IMR-90 (cell line): Measurements from ENCODE around the gene FOXC1. TPM values are rescaled to one million over a fixed set of nuclear protein-coding genes. Genes with fewer than 3 reads are reported as not detected.
A peak's percentile ranks its signal among the peaks of the same experiment; 100 is the strongest.

Experiments used
- ATAC-seq: fragments of 200-7000 bp; cut with Tn5 transposase; 2 replicates; pipeline ENCODE4 v1.9.1; 2020; ENCODE audit warnings: low read depth, mild to moderate bottlenecking, moderate library complexity
- Bru-seq: library from RNA; stranded (reverse); fragments of 400-500 nt; gene quantifications from one replicate; lab custom pipeline; 2021; lab: Mats Ljungman, UMichigan
- BruChase-seq, 2 experiments: library from RNA; stranded (reverse); fragments of 400-500 nt; gene quantifications; one replicate each; lab custom pipeline; 2021; lab: Mats Ljungman, UMichigan
- BruUV-seq: library from RNA; stranded (reverse); fragments of 400-500 nt; replicated peaks from 2 replicates; lab custom pipeline; 2021; lab: Mats Ljungman, UMichigan
- CTCF ChIA-PET: fragments of 300-600 bp; formaldehyde crosslinking; extraction: SDS; loops from one replicate; lab custom pipeline; 2021; ENCODE audit warnings: antibody characterized with exemption; lab: Yijun Ruan, JAX
- POLR2A ChIA-PET: fragments of 300-600 bp; sonication (Branson Sonifier 250); formaldehyde crosslinking; loops from one replicate; lab custom pipeline; 2022; ENCODE audit warnings: antibody characterized with exemption; ENCODE audit not compliant: unreplicated experiment; lab: Charles Lee
- DNase-seq: peaks from one replicate; pipeline ENCODE4 v3.0.0; 2013
- H2AFZ ChIP-seq: replicated peaks from 2 replicates; pipeline ENCODE3; 2013; ENCODE audit warnings: low read length, mild to moderate bottlenecking; ENCODE audit not compliant: poor library complexity
- H2AK5ac ChIP-seq: 2 replicates; pipeline ENCODE4 v1.6.1; 2013; ENCODE audit warnings: low read depth, low read length, inconsistent platforms
- H2AK9ac ChIP-seq: replicated peaks from 2 replicates; pipeline ENCODE3; 2013; ENCODE audit warnings: mild to moderate bottlenecking, low read depth, low read length, moderate library complexity; ENCODE audit not compliant: poor library complexity
- H2BK120ac ChIP-seq: 2 replicates; pipeline ENCODE4 v1.6.1; 2013; ENCODE audit warnings: low read depth, low read length, inconsistent platforms
- H2BK15ac ChIP-seq: 3 replicates; pipeline ENCODE4 v1.6.1; 2013; ENCODE audit warnings: low read depth, low read length, inconsistent platforms
- H2BK20ac ChIP-seq: 2 replicates; pipeline ENCODE4 v1.6.1; 2013; ENCODE audit warnings: low read depth, mild to moderate bottlenecking, inconsistent platforms, low read length, moderate library complexity
- H2BK5ac ChIP-seq: 2 replicates; pipeline ENCODE4 v1.6.1; 2013; ENCODE audit warnings: mild to moderate bottlenecking, low read depth, low read length, inconsistent platforms; ENCODE audit not compliant: poor library complexity, severe bottlenecking
- H3K14ac ChIP-seq: replicated peaks from 2 replicates; pipeline ENCODE4 v1.6.1; 2013; ENCODE audit warnings: low read depth, low read length, inconsistent platforms
- H3K18ac ChIP-seq: 2 replicates; pipeline ENCODE4 v1.6.1; 2013; ENCODE audit warnings: low read depth, low read length, control low read depth
- H3K23ac ChIP-seq: 2 replicates; pipeline ENCODE4 v1.6.1; 2013; ENCODE audit warnings: low read depth, low read length, inconsistent platforms
- H3K27ac ChIP-seq: 2 replicates; pipeline ENCODE4 v1.5.1; 2013; ENCODE audit warnings: mild to moderate bottlenecking, control low read depth, low read length; ENCODE audit not compliant: insufficient read depth
- H3K27me3 ChIP-seq: 2 replicates; pipeline ENCODE4 v1.6.1; 2013; ENCODE audit warnings: low read length; ENCODE audit not compliant: control insufficient read depth, insufficient read depth
- H3K36me3 ChIP-seq: 2 replicates; pipeline ENCODE4 v1.6.1; 2013; ENCODE audit warnings: low read length, mixed read lengths; ENCODE audit not compliant: control insufficient read depth, insufficient read depth
- H3K4ac ChIP-seq: 2 replicates; pipeline ENCODE4 v1.6.1; 2013; ENCODE audit warnings: low read depth, low read length, inconsistent platforms
- H3K4me1 ChIP-seq: 2 replicates; pipeline ENCODE4 v1.6.1; 2013; ENCODE audit warnings: low read length, mixed read lengths; ENCODE audit not compliant: control insufficient read depth, insufficient read depth
- H3K4me2 ChIP-seq: 2 replicates; pipeline ENCODE4 v1.6.1; 2013; ENCODE audit warnings: low read depth, mild to moderate bottlenecking, control low read depth, low read length, moderate library complexity
- H3K4me3 ChIP-seq: 2 replicates; pipeline ENCODE4 v1.5.1; 2013; ENCODE audit warnings: low read depth, mild to moderate bottlenecking, control low read depth, low read length, moderate library complexity; ENCODE audit not compliant: insufficient read depth
- H3K56ac ChIP-seq: 2 replicates; pipeline ENCODE4 v1.6.1; 2013; ENCODE audit warnings: low read length, inconsistent platforms; ENCODE audit not compliant: insufficient read depth; ENCODE audit errors: extremely low read depth
- H3K79me1 ChIP-seq, 2 experiments: 2 replicates each; pipeline ENCODE4 v1.6.1; 2013; ENCODE audit warnings: low read length in 2 of 2, inconsistent platforms in 1 of 2, low read depth in 1 of 2
- H3K9ac ChIP-seq: 2 replicates; pipeline ENCODE4 v1.6.1; 2013; ENCODE audit warnings: low read depth, low read length, control low read depth
- H3K9me1 ChIP-seq: 2 replicates; pipeline ENCODE4 v1.6.1; 2013; ENCODE audit warnings: low read length, inconsistent platforms; ENCODE audit not compliant: insufficient read depth
- H3K9me3 ChIP-seq: 2 replicates; pipeline ENCODE4 v1.6.1; 2013; ENCODE audit warnings: low read length; ENCODE audit not compliant: control insufficient read depth, insufficient read depth
- H4K20me1 ChIP-seq: 2 replicates; pipeline ENCODE4 v1.6.1; 2013; ENCODE audit warnings: low read length, inconsistent platforms; ENCODE audit not compliant: insufficient read depth
- H4K5ac ChIP-seq: 2 replicates; pipeline ENCODE4 v1.6.1; 2013; ENCODE audit warnings: mild to moderate bottlenecking, low read depth, low read length, control low read depth
- H4K8ac ChIP-seq, 2 experiments: 2 replicates each; pipeline ENCODE4 v1.6.1; 2013; ENCODE audit warnings: low read depth in 2 of 2, low read length in 2 of 2, control low read depth in 1 of 2, inconsistent platforms in 1 of 2
- H4K91ac ChIP-seq: 2 replicates; pipeline ENCODE4 v1.6.1; 2013; ENCODE audit warnings: low read depth, low read length, inconsistent platforms; ENCODE audit not compliant: insufficient read depth
- BHLHE40 ChIP-seq: fragments of 150-350 bp; IDR thresholded peaks from 2 replicates; pipeline ENCODE4 v1.6.1; 2016; ENCODE audit warnings: mild to moderate bottlenecking, low read depth, low read length
- MXI1 ChIP-seq: IDR thresholded peaks from 2 replicates; pipeline ENCODE4 v1.6.1; 2012; ENCODE audit warnings: low read depth, mild to moderate bottlenecking, low read length, moderate library complexity, borderline replicate concordance
- POLR2A ChIP-seq: IDR thresholded peaks from 2 replicates; pipeline ENCODE4 v1.6.1; 2012; ENCODE audit warnings: mild to moderate bottlenecking, low read depth, low read length
- WGBS, 2 experiments: methylation state at CpG; one replicate each; pipeline versions ENCODE4 v1.1.5 to v1.1.7; 2013; ENCODE audit warnings: missing lambda C conversion rate in 2 of 2; ENCODE audit not compliant: insufficient read length in 1 of 2; ENCODE audit errors: extremely low coverage in 2 of 2; 5-methylcytosine and 5-hydroxymethylcytosine counted together
- dilution Hi-C: fragments of 300-500 bp; cut with HindIII; formaldehyde crosslinking; loops from one replicate; pipeline ENCODE4 v1.14.3; 2018; ENCODE audit warnings: low sequenced_read_pairs; ENCODE audit not compliant: unreplicated experiment
- in situ Hi-C: fragments of 300-500 bp; cut with MboI; formaldehyde crosslinking; loops from 3 replicates; pipeline ENCODE4 v1.14.3; 2019; ENCODE audit warnings: low sequenced_read_pairs, inconsistent platforms, mixed read lengths
- intact Hi-C: fragments of 100-400 bp; cut with micrococcal nuclease; formaldehyde crosslinking; loops from 2 replicates; pipeline ENCODE4 v1.10.0; 2022
- long read RNA-seq: library from polyadenylated mRNA; unstranded; transcript quantifications from one replicate; pipeline ENCODE4 v2.0.0, GENCODE V29; 2021; ENCODE audit not compliant: unreplicated experiment
- polyA plus RNA-seq, 3 experiments: library from polyadenylated mRNA; depleted of rRNA; stranded (reverse); fragments of >200 nt; gene quantifications; 2 replicates each; pipeline ENCODE4 v1.2.3, GENCODE V29; 2012; ENCODE audit warnings: low replicate concordance in 1 of 3
- total RNA-seq: library from RNA; depleted of rRNA; stranded (reverse); fragments of >200 nt; gene quantifications from 2 replicates; pipeline ENCODE4 v1.2.3, GENCODE V29; 2012; rRNA removed

The FOXC1 gene
- 1.3 and 1.9 TPM in 2 replicates for total RNA-seq
- polyA plus RNA-seq (2012; rRNA removed), result 4.0 and 4.7 TPM in 2 replicates
- polyA plus RNA-seq (2012; cell fraction: cytosol; rRNA removed), result 3.4 and 6.3 TPM in 2 replicates
- 6.5 and 7.2 TPM in 2 replicates for polyA plus RNA-seq (2012; cell fraction: nucleus; rRNA removed; ENCODE audit: low replicate concordance)
- Bru-seq, nascent RNA, result percentile 77 among the genes with signal in this experiment
- BruChase-seq, experiment 1, labeled RNA remaining after a 6-hour chase, result percentile 55 among the genes with signal in this experiment
- BruChase-seq, experiment 2, labeled RNA remaining after a 2-hour chase, result percentile 96 among the genes with signal in this experiment
- long read RNA-seq, transcript FOXC1-202 (1 exons, 3,831 nt), result major isoform, 88 of 94 reads
- long read RNA-seq, transcript FOXC1-201 (1 exons, 3,926 nt), result minor isoform, 6 of 94 reads
- long read RNA-seq, partial matches to known transcripts, result 0 of 94 reads
- long read RNA-seq, other reads (novel, unspliced or antisense), result 0 of 94 reads

GRCh38 chr6:1609648-1610496 is at the start of gene FOXC1:
FOXC1 (plus strand) TSS chr6:1609915; CDS start chr6:1610446, 531 bp downstream.
- Histone ChIP-seq H3K4ac (peak within 1 kb of the TSS; percentile 95), H3K79me1 (peaks cover 0 to 8% of the 10 kb centered on the region in 2 experiments; a peak in 3 of 4 replicates), H2AK5ac (peak within 1 kb of the TSS; percentile 68), H2BK120ac (peak within 1 kb of the TSS; percentile 86), H4K8ac (peak within 1 kb of the TSS; percentile 82 to 96; a peak in 3 of 4 replicates), H3K23ac (peak within 1 kb of the TSS; percentile 94), H3K27me3 (peaks cover 28% of the 10 kb centered on the region), H3K27ac (peak within 1 kb of the TSS; percentile 99), H3K14ac (peak within 1 kb of the TSS; percentile 95), H2AK9ac (peak within 1 kb of the TSS; percentile 86), H3K9me3 (peaks cover 7% of the 10 kb centered on the region; the same call in 1 of the 2 replicates), H3K4me2 (peak within 1 kb of the TSS; percentile 81), H2AFZ (peak within 1 kb of the TSS; percentile 94), H3K4me3 (peak within 1 kb of the TSS; percentile 85), H3K9ac (peak within 1 kb of the TSS; percentile 98), H3K18ac (peak within 1 kb of the TSS; percentile 90), H2BK20ac (no peak within 1 kb of the TSS; the same call in 1 of the 2 replicates), H4K5ac (peak within 1 kb of the TSS; percentile 64), H2BK5ac (peak within 1 kb of the TSS; percentile 85), H3K56ac (peak within 1 kb of the TSS; percentile 61), H4K20me1 (peaks cover 11% of the 10 kb centered on the region), H4K91ac (peak within 1 kb of the TSS; percentile 59), H3K36me3 (peaks cover 5% of the 10 kb centered on the region), H2BK15ac (peak within 1 kb of the TSS; percentile 78; the same call in 1 of the 3 replicates), H3K4me1 (peaks cover 2% of the 10 kb centered on the region; the same call in 1 of the 2 replicates), H3K9me1 (no peaks in the 10 kb centered on the region)
- TF ChIP-seq POLR2A (peak; percentile 84), MXI1 (0 out of 2 replicates have a peak, but pooled peaks have one; percentile 9), BHLHE40 (no peak)
- intact Hi-C loops (loop anchor here (1.0 to 10.0 kb wide), 8 partner anchors 53 to 1024 kb away; no protein-coding TSS in a partner anchor), dilution Hi-C loops (no loop called here), in situ Hi-C loops (loop anchor here (10.0 kb wide), 1 partner anchor 575 kb away; no protein-coding TSS in a partner anchor)
- DNase-seq, result peak; percentile 94
- POLR2A ChIA-PET, result interaction anchor here (0.6 kb wide), 3 partner anchors 39 to 378 kb away, joined by 3 to 6 read pairs (median 4); no protein-coding TSS in a partner anchor
- CTCF ChIA-PET, result interaction anchor here (0.6 to 1.0 kb wide), 4 partner anchors 186 to 585 kb away, joined by 3 to 7 read pairs (median 6); no protein-coding TSS in a partner anchor
- 0% methylated on average over 66 of the region's 115 CpGs; no CpG with 5 or more reads in 1 of the 2 experiments for WGBS, 2 experiments
- peak; percentile 85 for ATAC-seq
- no TSS peak for BruUV-seq
